NCI-H146 (cell line): ENCODE data around the gene WBP1L.
"Not testable (repeated sequence)": the region's sequence is repeated elsewhere in the genome, so short reads cannot be mapped to it uniquely, and the experiment has no call there.

Experiments used
- DNase-seq: peaks from one replicate; lab custom pipeline; 2025; lab: John Stamatoyannopoulos, UW

WBP1L gene

GRCh38 chr10:102811346-102811745 lies 67.6 kb downstream of the WBP1L start:
- DNase-seq, result no peak

DNA sequence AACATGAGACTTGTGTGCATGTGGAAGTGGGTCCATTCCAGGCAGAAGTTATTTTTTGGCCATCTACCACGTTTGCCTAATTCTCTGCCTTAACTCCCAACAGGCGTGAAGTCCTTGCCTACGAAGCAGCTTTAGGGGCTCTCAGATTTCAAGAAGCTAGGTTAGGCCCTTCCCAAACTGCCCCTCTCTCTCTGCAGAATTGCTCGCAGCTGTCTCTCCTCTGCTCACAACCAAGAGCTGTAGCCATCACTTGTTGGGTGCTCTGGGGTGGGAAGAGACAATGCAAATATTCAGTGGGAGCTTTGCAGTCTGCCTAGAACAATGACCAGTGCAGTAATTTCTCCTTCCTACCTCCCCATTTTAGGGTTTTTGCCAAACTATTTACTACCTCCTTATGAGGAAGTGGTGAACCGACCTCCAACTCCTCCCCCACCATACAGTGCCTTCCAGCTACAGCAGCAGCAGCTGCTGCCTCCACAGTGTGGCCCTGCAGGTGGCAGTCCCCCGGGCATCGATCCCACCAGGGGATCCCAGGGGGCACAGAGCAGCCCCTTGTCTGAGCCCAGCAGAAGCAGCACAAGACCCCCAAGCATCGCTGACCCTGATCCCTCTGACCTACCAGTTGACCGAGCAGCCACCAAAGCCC lies 68.6 kb downstream of the WBP1L start:
- DNase-seq, result no peak

DNA sequence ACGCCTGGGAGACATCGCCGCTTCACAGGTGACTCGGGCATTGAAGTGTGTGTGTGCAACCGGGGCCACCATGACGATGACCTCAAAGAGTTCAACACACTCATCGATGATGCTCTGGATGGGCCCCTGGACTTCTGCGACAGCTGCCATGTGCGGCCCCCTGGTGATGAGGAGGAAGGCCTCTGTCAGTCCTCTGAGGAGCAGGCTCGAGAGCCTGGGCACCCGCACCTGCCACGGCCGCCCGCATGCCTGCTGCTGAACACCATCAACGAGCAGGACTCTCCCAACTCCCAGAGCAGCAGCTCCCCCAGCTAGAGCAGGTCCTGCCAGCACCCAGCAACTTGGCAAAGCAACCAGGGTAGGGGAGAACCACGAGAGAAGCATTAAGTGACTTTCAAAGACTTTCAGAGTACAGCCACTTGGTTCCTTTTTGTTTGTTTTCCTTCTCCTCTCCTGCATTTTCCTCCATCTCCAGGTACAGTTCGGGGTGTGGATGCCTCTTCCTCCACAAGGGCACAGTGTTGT lies 69.3 kb downstream of the WBP1L start:
- DNase-seq, result no peak

- DNase-seq, result no peak
Measured at GRCh38 chr10:102813734-102814452, 70.1 kb downstream of the WBP1L start.

DNA sequence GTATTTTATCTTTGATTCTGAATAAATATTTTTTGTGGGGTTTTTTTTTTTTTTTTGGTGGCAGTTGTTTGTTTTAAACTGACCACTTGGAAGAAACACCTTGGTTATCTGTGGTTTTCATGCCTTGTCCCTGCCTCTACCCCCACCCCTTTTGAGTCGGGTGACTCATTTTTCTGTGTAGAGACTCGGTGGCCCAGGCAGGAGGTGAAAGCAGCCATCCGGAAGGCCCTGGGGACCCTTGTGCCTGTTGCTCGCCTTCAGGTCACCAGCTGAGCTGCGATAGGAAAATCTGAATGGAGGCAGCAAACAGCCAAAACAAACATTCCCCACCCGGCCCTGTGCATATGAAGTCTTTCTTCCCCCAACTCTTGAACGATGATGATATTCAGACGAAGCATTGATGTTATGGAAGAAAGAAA lies 70.7 kb downstream of the WBP1L start:
- no peak for DNase-seq

DNA sequence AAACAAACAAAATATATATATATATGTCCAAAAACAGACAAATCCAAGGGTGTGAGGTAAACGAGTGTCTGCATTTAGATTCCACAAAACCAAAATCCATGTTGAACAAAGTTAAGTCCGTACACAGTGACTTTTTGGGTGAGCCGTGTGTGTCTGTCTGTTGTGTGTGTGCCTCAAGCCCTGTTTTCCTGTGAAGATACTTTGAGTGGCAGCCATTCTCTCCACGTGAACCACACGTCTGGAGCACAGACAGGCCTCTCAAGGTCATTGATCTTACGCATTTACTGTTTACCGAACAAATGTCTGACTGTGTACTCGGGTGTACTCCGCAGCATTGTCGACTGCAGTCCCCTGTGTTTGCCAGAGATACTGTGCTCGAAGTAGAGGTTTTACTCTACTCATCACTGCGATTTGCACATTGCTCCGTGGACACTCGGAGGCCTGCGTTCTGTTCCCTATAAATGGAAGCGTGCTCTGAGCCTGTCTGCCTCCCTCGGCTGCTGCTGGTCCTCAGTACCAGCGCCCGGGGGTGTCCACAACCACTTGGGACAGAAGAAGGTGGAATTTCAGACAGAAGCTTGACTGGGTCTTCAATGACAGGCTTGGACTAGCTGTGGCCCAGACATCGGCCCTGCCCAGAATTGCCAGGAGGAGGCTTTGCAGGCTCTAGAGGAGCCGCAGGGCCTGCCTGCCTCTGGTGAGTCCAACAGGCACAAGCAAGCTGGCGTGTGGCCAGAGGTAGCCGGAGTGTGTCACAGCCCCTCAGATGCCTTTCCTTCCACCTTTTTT lies 71.3 kb downstream of the WBP1L start:
- no peak for DNase-seq

- no peak for DNase-seq
Measured at GRCh38 chr10:102815790-102816549, 72.2 kb downstream of the WBP1L start.

DNA sequence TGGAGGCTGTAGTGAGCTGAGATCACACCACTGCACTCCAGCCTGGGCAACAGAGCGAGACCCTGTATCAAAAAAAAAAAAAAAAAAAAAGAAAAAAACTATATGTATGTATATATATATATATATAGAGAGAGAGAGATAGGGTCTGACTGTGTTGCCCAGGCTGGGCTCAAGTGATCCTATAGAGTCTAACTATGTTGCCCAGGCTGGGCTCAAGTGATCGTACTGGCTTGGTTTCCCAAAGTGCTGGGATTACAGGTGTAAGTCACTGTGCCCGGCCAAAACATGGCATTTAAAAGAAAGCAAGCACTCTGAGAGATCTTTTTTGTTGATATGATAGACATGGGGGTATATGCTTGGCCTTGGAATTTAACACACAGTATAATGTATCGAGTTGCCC lies 73.4 kb downstream of the WBP1L start:
- DNase-seq, result no peak

DNA sequence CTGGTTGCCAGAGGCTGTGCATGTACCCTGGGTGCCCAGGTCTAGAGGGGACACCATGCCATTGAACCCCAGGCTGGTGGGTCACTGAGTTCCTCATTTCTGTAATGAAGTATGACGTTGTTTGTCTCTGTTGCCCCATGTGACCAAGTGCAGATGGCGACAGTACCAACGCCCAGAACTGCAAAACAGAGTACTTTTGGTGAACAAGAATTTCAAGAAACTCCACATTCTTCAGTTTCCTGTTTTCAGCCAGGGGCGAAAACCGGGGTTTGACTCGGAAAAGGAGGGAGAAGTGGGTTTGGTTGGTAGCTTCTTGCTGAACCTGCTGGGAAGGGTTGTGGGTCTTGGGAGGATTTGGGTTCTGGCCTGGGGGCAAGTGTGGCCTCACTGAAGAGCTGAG lies 75.3 kb downstream of the WBP1L start:
- DNase-seq, result no peak

- DNase-seq, result not testable (repeated sequence)
Measured at GRCh38 chr10:102820008-102820407, 76.3 kb downstream of the WBP1L start.

DNA sequence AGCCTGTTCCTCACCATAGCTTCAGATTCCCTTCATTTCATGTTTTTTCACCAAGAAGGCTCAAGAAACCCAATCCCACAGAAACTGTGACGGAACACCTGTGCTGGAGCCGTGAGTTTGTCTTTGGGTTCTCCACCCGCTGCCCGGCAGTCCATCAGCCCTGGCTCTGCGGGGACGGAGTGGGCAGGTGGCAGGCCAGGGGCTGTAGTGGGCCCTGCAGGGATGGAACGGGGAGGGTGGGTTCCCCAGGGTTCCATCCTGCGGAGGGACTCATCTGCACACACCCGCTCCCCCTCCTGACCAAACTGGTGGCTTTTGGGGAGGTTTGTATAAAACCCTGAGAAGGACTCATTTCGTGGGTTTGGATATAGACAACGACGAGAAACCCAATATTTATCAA lies 78.5 kb downstream of the WBP1L start:
- DNase-seq, result no peak

- no peak for DNase-seq
Measured at GRCh38 chr10:102824664-102825063, 80.9 kb downstream of the WBP1L start.

DNA sequence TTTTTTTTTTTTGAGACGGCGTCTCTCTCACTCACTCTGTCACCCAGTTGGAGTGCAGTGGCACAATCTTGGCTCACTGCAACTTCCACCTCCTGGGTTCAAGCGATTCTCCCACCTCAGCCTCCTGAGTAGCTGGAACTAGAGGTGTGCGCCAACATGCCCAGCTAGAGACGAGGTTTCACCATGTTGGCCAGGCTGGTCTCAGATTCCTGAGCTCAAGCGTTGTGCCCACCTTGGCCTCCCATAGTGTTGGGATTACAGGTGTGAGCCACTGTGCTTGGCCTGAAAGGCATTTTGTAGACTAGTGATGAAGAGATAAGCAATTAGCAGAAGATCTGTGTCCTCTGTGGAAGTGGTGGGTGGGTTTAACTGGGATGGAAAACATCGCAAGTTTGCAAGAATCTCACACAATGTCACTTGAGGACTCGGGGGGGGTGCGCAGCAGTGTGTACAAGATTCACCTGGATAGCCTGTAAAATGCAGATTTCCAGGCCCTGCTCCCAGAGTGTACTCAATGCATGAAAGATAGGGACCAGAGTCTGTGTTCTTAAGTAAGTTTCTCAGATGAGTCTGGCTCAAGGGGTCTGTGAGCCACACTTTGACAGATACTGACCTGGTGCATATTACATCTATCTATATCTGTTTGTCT lies 82.5 kb downstream of the WBP1L start:
- no peak for DNase-seq

DNA sequence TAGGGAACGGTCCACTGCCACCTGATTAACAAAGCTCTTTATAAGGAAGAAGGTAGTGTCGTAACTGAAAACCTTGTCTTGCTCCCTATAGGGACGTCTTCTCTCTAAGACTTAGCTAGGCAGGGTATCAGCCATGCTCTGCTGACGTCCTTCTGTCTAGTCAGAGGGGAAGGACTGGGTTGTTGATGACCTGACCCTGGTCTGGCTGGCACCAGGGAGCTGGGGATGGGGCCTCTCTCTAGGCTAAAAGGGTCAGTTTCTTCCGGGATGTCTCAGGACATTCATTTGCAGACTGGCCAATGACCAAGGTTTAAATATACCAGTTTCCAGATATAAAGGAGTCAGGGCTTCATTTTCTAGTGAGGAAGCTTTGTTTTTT lies 83.8 kb downstream of the WBP1L start:
- no peak for DNase-seq

DNA sequence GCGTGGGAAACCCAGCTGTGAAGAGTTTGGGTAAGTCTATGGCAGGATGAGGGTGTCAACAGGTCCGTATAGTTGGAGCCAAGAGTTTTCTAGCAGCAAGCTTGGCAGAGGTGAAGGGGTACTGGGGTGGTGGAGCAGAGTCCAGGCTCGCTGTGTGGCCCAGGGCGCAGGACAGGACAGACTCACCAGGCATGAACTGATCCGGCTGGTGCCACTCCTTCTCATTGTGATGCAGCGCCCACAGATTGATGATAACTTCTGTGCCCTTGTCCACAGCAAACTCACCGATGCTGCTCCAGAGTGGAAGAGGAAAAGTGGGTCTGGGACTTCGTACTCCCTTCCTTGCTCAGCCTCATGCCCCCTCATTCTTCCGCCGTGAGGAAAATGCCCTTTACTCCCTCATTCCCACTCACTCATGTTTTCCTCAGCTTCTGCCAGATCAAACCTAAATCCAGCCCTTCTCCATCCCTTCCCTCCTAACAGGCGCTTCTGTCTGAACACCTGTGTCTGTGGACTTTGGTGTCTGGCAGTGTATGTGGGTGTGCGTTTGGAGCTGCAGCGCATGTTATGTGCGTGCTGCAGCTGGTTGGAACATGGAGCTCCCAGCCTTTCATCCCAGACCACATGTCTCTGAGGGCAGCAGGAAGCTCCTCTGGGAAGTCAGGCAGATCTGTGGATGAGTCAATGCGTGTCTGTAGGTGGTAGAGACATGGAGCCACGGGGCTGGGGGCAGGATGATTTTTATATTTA lies 87.7 kb downstream of the WBP1L start:
- no peak for DNase-seq

GRCh38 chr10:102832248-102832647 lies 88.5 kb downstream of the WBP1L start:
- no peak for DNase-seq

GRCh38 chr10:102832987-102833386 lies 89.2 kb downstream of the WBP1L start:
- no peak for DNase-seq

DNA sequence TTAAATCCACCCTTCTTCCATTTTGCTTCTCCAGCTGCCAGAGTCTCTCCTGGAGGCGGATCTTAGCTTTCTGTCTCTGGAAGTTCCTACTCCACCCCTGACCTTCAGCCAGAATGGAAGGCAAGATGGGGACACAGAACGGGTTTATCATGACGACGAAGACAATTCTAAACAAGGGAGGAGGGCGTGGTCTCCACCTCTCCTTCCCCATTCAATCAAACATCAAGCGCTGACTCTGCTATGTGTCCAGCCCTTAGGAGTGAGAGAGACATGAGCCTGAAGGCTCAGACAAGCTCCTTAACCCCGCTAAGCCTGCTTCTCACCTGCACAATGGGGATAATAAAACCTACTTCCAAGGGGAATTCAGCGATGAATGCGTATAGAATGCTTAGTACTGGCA lies 90.4 kb downstream of the WBP1L start:
- DNase-seq, result no peak

- DNase-seq, result peak; percentile 74
Measured at GRCh38 chr10:102835007-102835482, 91.3 kb downstream of the WBP1L start.

GRCh38 chr10:102837230-102837721 lies 93.5 kb downstream of the WBP1L start, which contains the start of gene CYP17A1:
Gene CYP17A1 (minus strand): TSS chr10:102837413. CDS start chr10:102837361, 52 bp downstream.
- DNase-seq, result no peak
